Stimulated activated memory B cell treated with anti-CD40 and anti-IgM and Interleukin-4, amounts not matched to agents 10 μg/mL and 1 μg/mL and 100 μg/mL, for 72 hours (primary cell): ENCODE data around the gene DAPP1.

Experiments used
- ATAC-seq: fragments of 150-1000 bp; cut with Tn5 transposase; 2 replicates; pipeline ENCODE4 v1.10.0; 2021
- H3K27ac Mint-ChIP-seq: one replicate; pipeline ENCODE4 v1.8.0; 2022; ENCODE audit warnings: mild to moderate bottlenecking, mixed read lengths
- H3K27me3 Mint-ChIP-seq: one replicate; pipeline ENCODE4 v1.8.0; 2022; ENCODE audit warnings: mixed read lengths
- H3K36me3 Mint-ChIP-seq: one replicate; pipeline ENCODE4 v1.8.0; 2022; ENCODE audit warnings: mixed read lengths
- H3K4me1 Mint-ChIP-seq: one replicate; pipeline ENCODE4 v1.8.0; 2022; ENCODE audit warnings: mixed read lengths
- H3K4me3 Mint-ChIP-seq: one replicate; pipeline ENCODE4 v1.8.0; 2022; ENCODE audit warnings: mild to moderate bottlenecking, moderate library complexity, mixed read lengths
- H3K9me3 Mint-ChIP-seq: one replicate; pipeline ENCODE4 v1.8.0; 2022; ENCODE audit warnings: mixed read lengths

The DAPP1 gene

DNA sequence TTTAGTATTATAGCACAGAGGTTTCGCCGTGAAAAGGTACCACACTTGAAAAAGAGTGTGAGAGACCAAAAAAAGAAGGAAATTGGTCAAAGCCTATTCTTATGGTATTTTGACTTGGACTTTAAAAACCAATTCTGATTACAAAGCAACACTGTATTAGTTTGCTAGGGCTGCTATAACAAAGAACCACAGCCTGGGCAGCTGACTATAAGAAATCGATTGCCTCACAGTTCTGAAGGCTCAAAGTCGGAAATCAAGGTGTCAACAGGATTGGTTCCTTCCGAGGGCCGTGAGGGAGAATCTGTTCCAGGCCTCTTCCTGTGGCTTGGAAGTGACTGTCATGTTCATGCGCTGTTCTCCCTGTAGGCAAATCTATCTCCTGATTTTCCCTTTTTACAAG is 17.9 kb downstream of the DAPP1 start:
- no peak for ATAC-seq
- Mint-ChIP-seq H3K4me3 (no peak overlapping the region), H3K27me3 (no peaks in the 10 kb centered on the region), H3K9me3 (no peaks in the 10 kb centered on the region), H3K27ac (no peak overlapping the region), H3K36me3 (peaks cover 73% of the 10 kb centered on the region), H3K4me1 (peaks cover 58% of the 10 kb centered on the region)

GRCh38 chr4:99835942-99836341 is 19.3 kb downstream of the DAPP1 start:
- Mint-ChIP-seq H3K4me1 (peaks cover 55% of the 10 kb centered on the region), H3K27me3 (no peaks in the 10 kb centered on the region), H3K36me3 (peaks cover 74% of the 10 kb centered on the region), H3K27ac (peak overlapping the region; percentile 58), H3K9me3 (no peaks in the 10 kb centered on the region), H3K4me3 (no peak overlapping the region)
- ATAC-seq: no peak

- Mint-ChIP-seq H3K4me1 (peaks cover 64% of the 10 kb centered on the region), H3K27me3 (no peaks in the 10 kb centered on the region), H3K9me3 (no peaks in the 10 kb centered on the region), H3K36me3 (peaks cover 86% of the 10 kb centered on the region), H3K4me3 (no peak overlapping the region), H3K27ac (peak overlapping the region; percentile 40)
- no peak for ATAC-seq
These were observed 22.3 kb downstream of the DAPP1 start for GRCh38 chr4:99838927-99839326.

DNA sequence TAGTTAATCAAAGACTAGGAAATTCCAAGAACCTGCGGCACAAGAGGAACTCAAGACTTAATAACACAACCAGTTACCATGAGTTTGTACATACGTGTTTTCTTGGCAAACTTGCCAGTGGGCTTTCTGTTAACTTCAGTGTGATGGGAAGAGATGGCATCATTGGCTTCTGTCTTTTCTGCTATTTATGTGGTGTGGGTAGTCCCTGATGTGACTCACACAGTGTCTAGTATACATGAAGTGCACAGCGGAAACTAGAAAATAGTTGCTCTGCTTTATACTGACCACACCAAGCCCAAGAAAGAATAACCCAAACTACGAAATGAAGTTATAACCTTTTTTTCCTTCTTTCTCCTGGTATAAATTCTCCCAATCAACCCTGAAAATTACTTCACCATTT is 24.5 kb downstream of the DAPP1 start:
- ATAC-seq: peak; percentile 58
- peaks cover 69% of the 10 kb centered on the region for H3K4me1 Mint-ChIP-seq

GRCh38 chr4:99843413-99843812 is 26.8 kb downstream of the DAPP1 start:
- H3K27me3 Mint-ChIP-seq: no peaks in the 10 kb centered on the region
- H3K4me3 Mint-ChIP-seq: no peak overlapping the region
- peaks cover 84% of the 10 kb centered on the region for H3K4me1 Mint-ChIP-seq
- H3K27ac Mint-ChIP-seq: peak overlapping the region; percentile 17
- no peak for ATAC-seq
- H3K36me3 Mint-ChIP-seq: peaks cover 74% of the 10 kb centered on the region
- H3K9me3 Mint-ChIP-seq: no peaks in the 10 kb centered on the region

More for the DNA sequence above, 24.5 kb downstream of the DAPP1 start:
- no peaks in the 10 kb centered on the region for H3K9me3 Mint-ChIP-seq
- H3K27me3 Mint-ChIP-seq: no peaks in the 10 kb centered on the region
- peak overlapping the region; percentile 50 for H3K27ac Mint-ChIP-seq
- peaks cover 78% of the 10 kb centered on the region for H3K36me3 Mint-ChIP-seq
- no peak overlapping the region for H3K4me3 Mint-ChIP-seq

- Mint-ChIP-seq H3K4me1 (peaks cover 84% of the 10 kb centered on the region), H3K9me3 (no peaks in the 10 kb centered on the region), H3K36me3 (peaks cover 72% of the 10 kb centered on the region), H3K27ac (peak overlapping the region; percentile 17), H3K4me3 (no peak overlapping the region), H3K27me3 (no peaks in the 10 kb centered on the region)
- ATAC-seq: no peak
These were observed 27.4 kb downstream of the DAPP1 start for GRCh38 chr4:99844048-99844447.

GRCh38 chr4:99845179-99845578 is 28.6 kb downstream of the DAPP1 start:
- H3K4me1 Mint-ChIP-seq: peaks cover 86% of the 10 kb centered on the region
- no peak for ATAC-seq
- no peak overlapping the region for H3K4me3 Mint-ChIP-seq
- no peaks in the 10 kb centered on the region for H3K27me3 Mint-ChIP-seq
- no peaks in the 10 kb centered on the region for H3K9me3 Mint-ChIP-seq
- peaks cover 70% of the 10 kb centered on the region for H3K36me3 Mint-ChIP-seq
- H3K27ac Mint-ChIP-seq: peak overlapping the region; percentile 98

GRCh38 chr4:99845708-99846469 is 29.3 kb downstream of the DAPP1 start:
- H3K36me3 Mint-ChIP-seq: peaks cover 66% of the 10 kb centered on the region
- H3K4me1 Mint-ChIP-seq: peaks cover 85% of the 10 kb centered on the region
- no peak overlapping the region for H3K4me3 Mint-ChIP-seq
- H3K27me3 Mint-ChIP-seq: no peaks in the 10 kb centered on the region
- no peak for ATAC-seq
- H3K9me3 Mint-ChIP-seq: no peaks in the 10 kb centered on the region
- peak overlapping the region; percentile 98 for H3K27ac Mint-ChIP-seq

DNA sequence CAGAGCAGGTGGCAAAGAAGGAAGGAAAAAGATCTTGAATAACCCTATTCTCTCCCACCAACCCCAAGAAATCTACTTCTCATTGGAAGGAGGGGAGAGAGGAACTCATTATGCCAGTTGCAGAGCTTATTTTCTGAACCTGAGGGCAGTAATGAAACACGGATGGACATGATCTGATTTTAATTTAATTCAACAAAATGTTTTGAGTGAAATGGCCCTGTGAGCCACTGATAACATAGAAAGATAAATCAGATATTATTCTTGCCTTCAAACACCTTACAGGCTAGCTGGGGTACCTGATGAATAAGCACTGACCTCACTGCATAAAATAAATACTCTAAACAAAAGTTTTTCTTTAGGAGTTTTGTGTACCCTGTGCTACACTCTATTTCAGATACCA is 30.3 kb downstream of the DAPP1 start:
- Mint-ChIP-seq H3K36me3 (peaks cover 60% of the 10 kb centered on the region), H3K27ac (peak overlapping the region; percentile 98), H3K27me3 (no peaks in the 10 kb centered on the region), H3K4me1 (peaks cover 85% of the 10 kb centered on the region), H3K9me3 (no peaks in the 10 kb centered on the region), H3K4me3 (peak overlapping the region; percentile 55)
- no peak for ATAC-seq

DNA sequence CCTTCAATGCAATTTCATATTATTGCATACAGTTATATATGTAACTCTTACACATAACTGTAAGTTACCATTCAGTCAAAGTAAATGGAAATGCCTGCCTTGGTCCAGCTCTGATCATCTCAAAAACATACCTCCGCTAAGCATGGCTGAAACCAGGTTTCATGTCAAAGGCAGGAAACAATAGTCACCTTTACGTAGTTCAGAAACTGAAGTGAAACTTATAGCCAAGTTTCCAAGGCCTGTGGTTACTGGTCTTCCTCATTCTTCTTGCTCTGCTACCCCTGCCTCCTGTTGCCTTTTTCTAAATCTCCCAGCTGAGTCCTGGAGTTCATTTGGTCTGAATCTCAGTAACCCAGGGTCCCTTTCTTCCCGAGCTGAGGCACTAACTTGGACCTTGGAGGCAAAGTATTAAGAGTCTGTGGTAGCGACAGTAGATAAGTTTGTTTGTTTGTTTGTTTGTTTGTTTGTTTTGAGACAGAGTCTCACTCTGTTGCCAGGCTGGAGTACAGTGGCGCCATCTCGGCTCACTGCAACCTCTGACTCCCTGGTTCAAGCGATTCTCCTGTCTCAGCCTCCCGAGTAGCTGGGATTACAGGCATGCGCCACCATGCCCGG is 30.8 kb downstream of the DAPP1 start:
- ATAC-seq: peak; percentile 88
- Mint-ChIP-seq H3K27ac (peak overlapping the region; percentile 98), H3K4me1 (peaks cover 85% of the 10 kb centered on the region), H3K27me3 (no peaks in the 10 kb centered on the region), H3K9me3 (no peaks in the 10 kb centered on the region), H3K4me3 (peak overlapping the region; percentile 55), H3K36me3 (peaks cover 60% of the 10 kb centered on the region)

DNA sequence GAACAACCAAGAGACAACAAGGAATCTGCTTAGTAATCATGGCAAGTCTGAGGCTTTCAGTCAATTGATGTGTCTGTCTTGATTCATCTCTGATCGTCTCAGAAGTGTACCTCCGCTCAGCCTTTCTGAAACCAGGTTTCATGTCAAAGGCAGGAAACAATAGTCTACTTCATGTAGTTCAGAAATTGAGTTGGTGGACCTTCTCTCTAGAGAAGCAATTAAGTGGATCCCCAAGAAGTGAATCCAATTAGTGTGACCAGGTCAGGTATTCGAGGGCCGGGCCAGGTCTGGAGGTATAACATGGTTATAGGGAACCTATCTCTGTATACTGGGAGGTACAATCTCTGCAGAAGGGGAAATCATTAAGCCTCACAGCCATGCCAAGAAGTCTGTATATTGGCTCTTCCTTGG is 32.0 kb downstream of the DAPP1 start:
- Mint-ChIP-seq H3K36me3 (peaks cover 60% of the 10 kb centered on the region), H3K4me3 (no peak overlapping the region), H3K27me3 (no peaks in the 10 kb centered on the region), H3K4me1 (peaks cover 86% of the 10 kb centered on the region), H3K9me3 (no peaks in the 10 kb centered on the region), H3K27ac (peak overlapping the region; percentile 98)
- ATAC-seq: no peak

DNA sequence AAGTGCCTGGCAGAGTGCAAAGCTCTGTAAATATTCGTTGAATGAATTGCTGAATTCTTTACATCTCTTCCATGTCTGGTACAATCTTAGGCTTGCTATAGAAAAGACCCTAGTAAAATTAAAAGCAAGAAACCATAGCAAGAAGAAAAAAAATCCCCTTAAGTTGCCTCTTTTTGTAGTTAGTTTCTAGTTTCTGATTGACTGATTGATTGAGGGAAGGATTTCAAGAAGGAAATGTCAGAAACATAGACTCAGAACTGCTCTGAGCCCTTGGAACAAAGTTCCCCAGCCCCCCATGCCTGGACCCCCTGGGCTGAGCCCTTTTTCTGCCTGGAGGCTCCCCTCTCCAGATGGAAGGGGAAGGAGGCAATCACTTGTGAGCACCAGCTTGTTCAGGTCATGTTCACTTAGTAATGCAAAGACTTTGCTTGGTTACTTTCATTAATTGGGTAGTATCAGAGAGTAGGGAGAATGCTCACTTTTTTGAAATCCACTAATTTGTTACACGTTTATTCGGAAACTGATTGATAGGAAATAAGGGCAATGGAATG is 35.6 kb downstream of the DAPP1 start:
- H3K36me3 Mint-ChIP-seq: peaks cover 76% of the 10 kb centered on the region
- peak overlapping the region; percentile 88 for H3K27ac Mint-ChIP-seq
- no peak for ATAC-seq
- H3K4me1 Mint-ChIP-seq: peaks cover 88% of the 10 kb centered on the region
- H3K27me3 Mint-ChIP-seq: no peaks in the 10 kb centered on the region
- H3K4me3 Mint-ChIP-seq: peak overlapping the region; percentile 39
- no peaks in the 10 kb centered on the region for H3K9me3 Mint-ChIP-seq

DNA sequence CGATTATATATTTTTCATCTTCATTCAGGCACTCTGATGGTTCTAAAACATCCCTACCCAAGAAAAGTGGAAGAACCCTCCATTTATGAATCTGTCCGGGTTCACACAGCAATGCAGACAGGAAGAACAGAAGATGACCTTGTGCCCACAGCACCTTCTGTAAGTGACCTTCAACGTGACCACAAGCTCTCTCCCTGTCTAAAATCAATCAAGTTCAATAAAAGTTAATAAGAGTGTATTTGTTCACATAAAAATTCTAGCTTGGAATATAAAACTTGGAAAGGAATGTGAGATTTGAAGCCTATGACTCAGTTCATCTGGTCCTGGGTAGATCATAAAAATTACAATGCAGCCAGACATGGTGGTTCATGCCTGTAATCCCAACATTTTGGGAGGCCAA is 36.6 kb downstream of the DAPP1 start:
- H3K4me3 Mint-ChIP-seq: no peak overlapping the region
- ATAC-seq: no peak
- H3K27me3 Mint-ChIP-seq: no peaks in the 10 kb centered on the region
- H3K36me3 Mint-ChIP-seq: peaks cover 76% of the 10 kb centered on the region
- peaks cover 82% of the 10 kb centered on the region for H3K4me1 Mint-ChIP-seq
- no peaks in the 10 kb centered on the region for H3K9me3 Mint-ChIP-seq
- H3K27ac Mint-ChIP-seq: peak overlapping the region; percentile 88

- Mint-ChIP-seq H3K4me1 (peaks cover 73% of the 10 kb centered on the region), H3K36me3 (peaks cover 74% of the 10 kb centered on the region), H3K27ac (peak overlapping the region; percentile 88)
These were observed 37.4 kb downstream of the DAPP1 start for GRCh38 chr4:99853999-99854398.

DNA sequence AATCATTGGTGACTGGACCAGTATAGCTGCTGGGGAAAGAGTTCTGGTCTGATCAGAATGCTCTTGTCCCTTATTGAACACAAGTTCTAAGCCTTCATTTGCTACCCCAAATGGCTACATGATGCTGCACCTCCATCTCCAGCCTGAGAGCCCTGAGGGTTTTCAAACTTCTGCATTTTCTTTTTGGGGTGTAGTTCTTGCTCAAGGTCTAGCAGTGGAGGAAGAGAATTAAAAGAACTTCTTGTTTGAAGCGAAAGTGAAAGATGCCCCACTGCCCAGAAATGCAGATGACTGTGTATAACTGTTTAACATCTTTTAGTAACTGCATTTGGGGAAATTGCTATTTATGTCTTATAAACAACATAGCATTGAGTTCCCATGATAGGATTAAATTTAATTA is 39.1 kb downstream of the DAPP1 start:
- Mint-ChIP-seq H3K27me3 (no peaks in the 10 kb centered on the region), H3K4me1 (peaks cover 69% of the 10 kb centered on the region), H3K9me3 (no peaks in the 10 kb centered on the region), H3K4me3 (no peak overlapping the region), H3K27ac (peak overlapping the region; percentile 88), H3K36me3 (peaks cover 75% of the 10 kb centered on the region)
- ATAC-seq: peak; percentile 78

More at GRCh38 chr4:99853999-99854398, 37.4 kb downstream of the DAPP1 start:
- no peaks in the 10 kb centered on the region for H3K27me3 Mint-ChIP-seq
- H3K4me3 Mint-ChIP-seq: no peak overlapping the region
- ATAC-seq: no peak
- no peaks in the 10 kb centered on the region for H3K9me3 Mint-ChIP-seq

DNA sequence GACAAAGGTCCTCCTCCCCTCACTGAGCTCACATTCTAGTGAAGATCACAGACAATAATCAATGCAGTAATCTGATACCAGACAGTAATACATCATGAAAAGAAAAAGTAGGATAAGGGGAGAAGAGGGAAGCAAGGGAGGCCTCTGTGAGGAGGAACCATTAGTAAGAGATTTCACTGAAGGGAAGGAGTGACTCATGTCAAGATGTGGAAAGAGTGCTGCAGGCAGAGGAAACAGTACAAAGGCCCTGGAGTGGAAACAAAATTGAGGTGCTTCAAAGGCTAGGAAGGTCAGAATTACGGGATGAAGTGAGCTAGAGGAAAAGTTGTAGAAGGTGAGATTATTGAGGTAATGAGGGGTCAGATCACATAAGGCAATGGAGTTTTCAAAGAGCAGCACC is 39.5 kb downstream of the DAPP1 start:
- Mint-ChIP-seq H3K27me3 (no peaks in the 10 kb centered on the region), H3K9me3 (no peaks in the 10 kb centered on the region), H3K4me3 (peak overlapping the region; percentile 24), H3K27ac (peak overlapping the region; percentile 88), H3K36me3 (peaks cover 75% of the 10 kb centered on the region), H3K4me1 (peaks cover 65% of the 10 kb centered on the region)
- ATAC-seq: no peak
